CD14-positive monocyte (primary cell): ENCODE results near the gene MAD2L1. TPM values are rescaled to one million over a fixed set of nuclear protein-coding genes. Genes with fewer than 3 reads are reported as not detected.

Source experiments
- DNase-seq, 3 donors: peaks; one replicate each; pipeline ENCODE4 v3.0.0-alpha.2; 2011 to 2022
- H2AFZ ChIP-seq: 2 replicates; pipeline ENCODE4 v1.6.0; 2012; ENCODE audit warnings: mild to moderate bottlenecking, low read depth, low read length, inconsistent platforms; ENCODE audit not compliant: insufficient read depth, poor library complexity, severe bottlenecking
- H3K27ac ChIP-seq, 2 donors: 1 replicate in 1 of 2; 2 replicates in 1 of 2; pipeline ENCODE4 v1.5.1; 2012 to 2013; ENCODE audit warnings: low read length in 2 of 2, control low read depth in 1 of 2, inconsistent platforms in 1 of 2, low read depth in 1 of 2, mild to moderate bottlenecking in 1 of 2
- H3K27me3 ChIP-seq, 2 donors: one replicate each; pipeline versions ENCODE4 v1.6.0 to v1.6.1; 2011 to 2013; ENCODE audit warnings: low read length in 2 of 2; ENCODE audit not compliant: control insufficient read depth in 2 of 2, insufficient read depth in 2 of 2
- H3K36me3 ChIP-seq, 2 donors: replicated peaks in 1 of 2; 1 replicate in 1 of 2; 2 replicates in 1 of 2; pipeline versions ENCODE4 v1.5.1 to v1.6.1; 2012 to 2013; ENCODE audit warnings: low read length in 2 of 2, control low read depth in 1 of 2, inconsistent platforms in 1 of 2, mild to moderate bottlenecking in 1 of 2; ENCODE audit not compliant: insufficient read depth in 2 of 2, control insufficient read depth in 1 of 2
- H3K4me1 ChIP-seq, 2 donors: 1 replicate in 1 of 2; 2 replicates in 1 of 2; pipeline versions ENCODE4 v1.5.1 to v1.6.1; 2012 to 2013; ENCODE audit warnings: low read length in 2 of 2, control low read depth in 1 of 2, inconsistent platforms in 1 of 2, mild to moderate bottlenecking in 1 of 2, moderate library complexity in 1 of 2; ENCODE audit not compliant: insufficient read depth in 2 of 2, control insufficient read depth in 1 of 2
- H3K4me2 ChIP-seq: replicated peaks from 2 replicates; pipeline ENCODE3; 2012; ENCODE audit warnings: low read length, moderate library complexity, mild to moderate bottlenecking; ENCODE audit not compliant: poor library complexity, severe bottlenecking; ENCODE audit errors: extremely low read depth
- H3K4me3 ChIP-seq, 3 experiments: fragments of 200-600 bp in 1 of 3; sonication (generic) in 1 of 3; replicated peaks in 1 of 3; 1 replicate in 2 of 3; 2 replicates in 1 of 3; pipeline ENCODE4 v1.5.1; 2011 to 2013; ENCODE audit warnings: low read length in 3 of 3, mild to moderate bottlenecking in 3 of 3, control low read depth in 2 of 3, low read depth in 2 of 3, inconsistent platforms in 1 of 3, moderate library complexity in 1 of 3
- H3K79me2 ChIP-seq: 2 replicates; pipeline ENCODE4 v1.6.0; 2012; ENCODE audit warnings: mild to moderate bottlenecking, control low read depth, inconsistent platforms, low read length, moderate library complexity; ENCODE audit not compliant: insufficient read depth
- H3K9ac ChIP-seq: 2 replicates; pipeline ENCODE4 v1.6.0; 2017; ENCODE audit warnings: low read length, mild to moderate bottlenecking; ENCODE audit not compliant: insufficient read depth, poor library complexity, severe bottlenecking
- H3K9me3 ChIP-seq, 2 donors: replicated peaks in 1 of 2; 1 replicate in 1 of 2; 2 replicates in 1 of 2; pipeline versions ENCODE4 v1.5.1 to v1.6.1; 2012 to 2013; ENCODE audit warnings: low read length in 2 of 2, control low read depth in 1 of 2; ENCODE audit not compliant: control insufficient read depth in 1 of 2, insufficient read depth in 1 of 2
- H4K20me1 ChIP-seq: 2 replicates; pipeline ENCODE4 v1.6.0; 2012; ENCODE audit warnings: mild to moderate bottlenecking, low read length, control low read depth, moderate library complexity; ENCODE audit not compliant: insufficient read depth
- H3K27ac Mint-ChIP-seq, 7 donors: one replicate each; pipeline ENCODE4 v1.8.0; 2020; ENCODE audit warnings: mild to moderate bottlenecking in 7 of 7, mixed read lengths in 7 of 7, moderate library complexity in 6 of 7, inconsistent platforms in 2 of 7
- H3K27me3 Mint-ChIP-seq, 3 donors: one replicate each; pipeline ENCODE4 v1.8.0; 2021 to 2022; ENCODE audit warnings: low read depth in 3 of 3, mild to moderate bottlenecking in 3 of 3, mixed read lengths in 3 of 3, moderate library complexity in 3 of 3, inconsistent platforms in 1 of 3
- H3K36me3 Mint-ChIP-seq, 2 donors: one replicate each; pipeline ENCODE4 v1.8.0; 2020; ENCODE audit warnings: mixed read lengths in 2 of 2, inconsistent platforms in 1 of 2, mild to moderate bottlenecking in 1 of 2
- H3K4me1 Mint-ChIP-seq: one replicate; pipeline ENCODE4 v1.8.0; 2020; ENCODE audit warnings: mild to moderate bottlenecking, mixed read lengths
- H3K4me3 Mint-ChIP-seq, 2 donors: one replicate each; pipeline ENCODE4 v1.8.0; 2020; ENCODE audit warnings: mild to moderate bottlenecking in 2 of 2, mixed read lengths in 2 of 2, moderate library complexity in 1 of 2
- H3K9me3 Mint-ChIP-seq, 7 donors: one replicate each; pipeline ENCODE4 v1.8.0; 2020 to 2022; ENCODE audit warnings: mixed read lengths in 7 of 7, mild to moderate bottlenecking in 6 of 7, moderate library complexity in 6 of 7, inconsistent platforms in 2 of 7
- CTCF ChIP-seq: fragments of 200-600 bp; IDR thresholded peaks from one replicate; pipeline ENCODE4 v1.8.0; 2022; ENCODE audit warnings: antibody characterized with exemption, mild to moderate bottlenecking
- WGBS: methylation state at CpG from one replicate; pipeline ENCODE4 v1.1.5; 2013; ENCODE audit warnings: missing lambda C conversion rate; ENCODE audit not compliant: insufficient coverage; 5-methylcytosine and 5-hydroxymethylcytosine counted together
- intact Hi-C, 2 donors: fragments of 100-400 bp; cut with micrococcal nuclease; formaldehyde crosslinking; loops; one replicate each; pipeline versions ENCODE4 v1.15.0 to v1.15.1; 2023
- polyA plus RNA-seq, 3 donors: library from polyadenylated mRNA; depleted of rRNA in 1 of 3; unstranded in 2 of 3; stranded (reverse) in 1 of 3; fragments of 300-500 nt in 2 of 3; fragments of >200 nt in 1 of 3; fragmentation: Illumina TruSeq in 2 of 3; gene quantifications; 1 replicate in 2 of 3; 2 replicates in 1 of 3; pipeline ENCODE4 v1.2.3, GENCODE V29; 2012 to 2021

MAD2L1 gene
- polyA plus RNA-seq, 3 donors = 0.16 to 0.82 (median 0.67) TPM

- no peaks in the 10 kb centered on the region for H3K27me3 ChIP-seq
- no peak overlapping the region for H3K4me3 ChIP-seq
- Mint-ChIP-seq H3K27me3 (peaks cover 0 to 6% (median 5%) of the 10 kb centered on the region in 3 donors), H3K36me3 (no peaks in the 10 kb centered on the region), H3K4me3 (no peak overlapping the region), H3K4me1 (no peaks in the 10 kb centered on the region), H3K9me3 (no peaks in the 10 kb centered on the region), H3K27ac (no peak overlapping the region)
- intact Hi-C loops = no loop called here
- H3K4me2 ChIP-seq = no peak overlapping the region
- no peaks in the 10 kb centered on the region for H3K9me3 ChIP-seq
- no peaks in the 10 kb centered on the region for H3K79me2 ChIP-seq
- TF ChIP-seq CTCF = no peak
- no peak overlapping the region for H3K27ac ChIP-seq
- no peaks in the 10 kb centered on the region for H4K20me1 ChIP-seq
- no peaks in the 10 kb centered on the region for H3K4me1 ChIP-seq
- WGBS = 88% methylated on average over 1 of the region's 2 CpGs
- no peak for DNase-seq
- H3K36me3 ChIP-seq = no peaks in the 10 kb centered on the region
- H3K9ac ChIP-seq = no peak overlapping the region
- no peak overlapping the region for H2AFZ ChIP-seq
Observed at GRCh38 chr4:120034913-120035312, 31.7 kb downstream of the MAD2L1 start.

- Mint-ChIP-seq H3K4me1 (no peaks in the 10 kb centered on the region), H3K27ac (no peak overlapping the region), H3K36me3 (no peaks in the 10 kb centered on the region), H3K4me3 (no peak overlapping the region), H3K9me3 (no peaks in the 10 kb centered on the region), H3K27me3 (peaks cover 0 to 3% (median 2%) of the 10 kb centered on the region in 3 donors)
- no peak for DNase-seq
- H2AFZ ChIP-seq = no peak overlapping the region
- H3K9ac ChIP-seq = no peak overlapping the region
- no peaks in the 10 kb centered on the region for H4K20me1 ChIP-seq
- H3K27me3 ChIP-seq = no peaks in the 10 kb centered on the region
- H3K27ac ChIP-seq = no peak overlapping the region
- H3K4me3 ChIP-seq = no peak overlapping the region
- no peak overlapping the region for H3K4me2 ChIP-seq
- no peak for TF ChIP-seq CTCF
- H3K9me3 ChIP-seq = no peaks in the 10 kb centered on the region
- no CpG with 5 or more reads among the region's 2 CpGs for WGBS
- no peaks in the 10 kb centered on the region for H3K79me2 ChIP-seq
- no peaks in the 10 kb centered on the region for H3K4me1 ChIP-seq
- H3K36me3 ChIP-seq = no peaks in the 10 kb centered on the region
- intact Hi-C loops = no loop called here
Observed at GRCh38 chr4:120026853-120027252, 39.8 kb downstream of the MAD2L1 start.
